ENCODE data around the gene VPS18.

Gene VPS18

DNA sequence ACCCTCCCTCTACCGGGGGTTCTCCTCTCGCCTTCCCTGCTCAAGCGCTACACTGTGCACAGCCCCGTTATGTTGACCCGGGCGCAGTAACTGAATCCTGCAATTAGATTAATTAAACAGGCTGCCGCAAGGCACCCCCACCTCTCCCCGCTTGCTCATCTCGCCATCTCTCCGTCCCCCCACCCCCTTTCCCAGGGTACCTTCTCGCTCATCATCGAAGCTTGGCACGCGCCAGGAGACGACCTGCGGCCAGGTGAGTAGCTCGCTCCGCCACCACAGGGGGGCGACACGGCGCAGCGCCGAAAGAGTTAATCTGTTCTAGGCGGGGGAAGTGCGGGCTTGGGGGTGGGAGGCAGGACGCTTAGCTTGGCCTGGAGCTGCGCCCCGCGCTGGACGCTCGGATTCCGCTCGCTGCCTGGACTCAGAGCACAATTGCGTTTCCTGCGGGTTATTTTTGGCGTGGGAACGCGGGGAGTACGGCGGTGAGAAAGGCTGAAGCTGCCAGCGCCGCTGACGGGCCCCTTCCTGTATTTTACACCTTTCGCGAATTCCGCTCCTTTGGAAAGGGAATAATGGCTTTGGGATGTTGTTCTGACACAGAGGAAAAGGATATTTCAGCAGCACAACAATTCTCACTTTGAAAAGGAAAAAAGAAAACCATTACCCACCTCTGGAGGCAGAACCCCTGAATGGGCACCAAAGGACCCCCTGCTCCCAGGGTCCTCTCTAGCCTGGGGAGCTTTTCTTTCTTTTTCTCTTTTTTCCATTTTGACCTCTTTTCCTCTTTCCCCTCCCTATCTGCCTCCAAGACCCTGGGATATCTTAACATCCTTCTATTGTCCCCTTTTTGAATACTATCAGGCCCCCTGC lies 36.4 kb downstream of the VPS18 start:
- TF ChIP-seq CTCF (conservative IDR thresholded peaks at IDR 0.05) = peak; percentile 87
- no peak for TF ChIP-seq ZFX (IDR thresholded peaks at IDR 0.05)
- H3K27ac ChIP-seq = no peak overlapping the region

- no peak overlapping the region for H3K27ac ChIP-seq
- TF ChIP-seq ZFX (IDR thresholded peaks at IDR 0.05) = no peak
- TF ChIP-seq CTCF (conservative IDR thresholded peaks at IDR 0.05) = no peak
Measured at GRCh38 chr15:40931300-40932142, 37.3 kb downstream of the VPS18 start.

DNA sequence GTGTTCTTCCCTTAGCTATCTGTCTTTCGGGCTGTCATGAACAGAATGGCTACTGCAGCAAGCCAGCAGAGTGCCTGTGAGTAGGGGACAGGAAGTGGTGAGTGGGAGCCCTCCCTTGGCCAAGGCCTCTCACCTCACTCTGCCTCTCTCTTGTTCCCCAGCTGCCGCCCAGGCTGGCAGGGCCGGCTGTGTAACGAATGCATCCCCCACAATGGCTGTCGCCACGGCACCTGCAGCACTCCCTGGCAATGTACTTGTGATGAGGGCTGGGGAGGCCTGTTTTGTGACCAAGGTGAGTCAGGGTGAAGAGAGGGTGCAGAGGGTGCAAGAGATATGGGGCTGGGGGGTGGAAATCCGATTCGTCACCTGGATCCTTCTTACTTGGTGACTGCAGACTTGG lies 37.9 kb downstream of the VPS18 start:
- H3K27ac ChIP-seq = no peak overlapping the region
- TF ChIP-seq CTCF (conservative IDR thresholded peaks at IDR 0.05) = no peak
- TF ChIP-seq ZFX (IDR thresholded peaks at IDR 0.05) = no peak

- H3K27ac ChIP-seq = no peak overlapping the region
- TF ChIP-seq CTCF (conservative IDR thresholded peaks at IDR 0.05) (no peak), ZFX (IDR thresholded peaks at IDR 0.05) (no peak)
Measured at GRCh38 chr15:40932649-40933516, 38.6 kb downstream of the VPS18 start.

- no peak for TF ChIP-seq CTCF (conservative IDR thresholded peaks at IDR 0.05)
- TF ChIP-seq ZFX (IDR thresholded peaks at IDR 0.05) = no peak
- H3K27ac ChIP-seq = no peak overlapping the region
Measured at GRCh38 chr15:40933517-40933902, 39.3 kb downstream of the VPS18 start.

GRCh38 chr15:40934457-40934856 lies 40.2 kb downstream of the VPS18 start:
- no peak overlapping the region for H3K27ac ChIP-seq
- TF ChIP-seq CTCF (conservative IDR thresholded peaks at IDR 0.05) (no peak), ZFX (IDR thresholded peaks at IDR 0.05) (no peak)

Data from C4-2B (cell line).